Activated CD4-positive, alpha-beta T cell treated with anti-CD3 and anti-CD28 coated beads, Interleukin-2, Interleukin-4, amounts not matched to agents 100 ng/mL and 50 ng/mL, durations not matched to agents 16 hours and 8 hours (primary cell): ENCODE measurements around the gene TSPO.
"Not testable (repeated sequence)": the region's sequence is repeated elsewhere in the genome, so short reads cannot be mapped to it uniquely, and the experiment has no call there.

Source experiments
- DNase-seq: peaks from one replicate; pipeline ENCODE4 v3.0.0-alpha.2; 2020; ENCODE audit warnings: low spot score

TSPO gene

DNA sequence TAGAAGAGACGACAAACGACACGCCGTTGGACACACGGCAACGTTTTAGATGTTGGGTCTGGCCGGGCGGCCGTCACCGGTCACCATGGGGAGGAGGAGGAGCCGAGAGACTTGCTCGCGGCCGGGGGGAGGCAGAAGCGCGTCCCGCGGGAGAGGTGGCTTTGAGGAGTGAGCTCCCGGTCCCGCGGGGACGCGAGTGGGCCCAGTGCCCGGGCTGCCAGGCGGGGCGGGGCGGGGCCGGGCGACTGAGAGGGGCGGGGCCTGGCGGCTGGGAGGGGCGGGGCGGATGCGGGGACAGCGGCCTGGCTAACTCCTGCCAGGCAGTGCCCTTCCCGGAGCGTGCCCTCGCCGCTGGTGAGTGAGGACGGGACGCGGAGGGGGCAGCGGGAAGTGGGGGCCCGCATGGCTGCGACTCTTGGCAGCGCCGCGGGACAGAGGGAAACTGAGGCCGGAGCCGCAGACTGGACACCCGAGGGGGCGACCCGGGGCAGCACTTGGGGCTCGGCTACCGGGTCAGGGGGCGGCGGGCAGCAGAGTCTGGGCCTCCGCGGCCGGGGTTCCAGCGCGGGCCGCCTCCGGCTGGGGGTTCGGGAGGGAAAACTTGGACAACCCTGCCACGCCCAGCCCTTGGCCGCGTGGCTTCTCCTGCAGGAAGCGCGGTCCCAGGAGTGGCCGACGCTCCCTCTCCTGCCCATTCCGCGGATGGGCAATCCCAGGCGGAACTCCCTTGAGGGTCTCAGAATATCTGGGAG, at the start of gene TSPO:
Gene TSPO (plus strand): TSS at position 309 of the 752 bp plus-strand sequence. CDS start 7,680 bp downstream, outside the sequence.
- peak; percentile 56 for DNase-seq

DNA sequence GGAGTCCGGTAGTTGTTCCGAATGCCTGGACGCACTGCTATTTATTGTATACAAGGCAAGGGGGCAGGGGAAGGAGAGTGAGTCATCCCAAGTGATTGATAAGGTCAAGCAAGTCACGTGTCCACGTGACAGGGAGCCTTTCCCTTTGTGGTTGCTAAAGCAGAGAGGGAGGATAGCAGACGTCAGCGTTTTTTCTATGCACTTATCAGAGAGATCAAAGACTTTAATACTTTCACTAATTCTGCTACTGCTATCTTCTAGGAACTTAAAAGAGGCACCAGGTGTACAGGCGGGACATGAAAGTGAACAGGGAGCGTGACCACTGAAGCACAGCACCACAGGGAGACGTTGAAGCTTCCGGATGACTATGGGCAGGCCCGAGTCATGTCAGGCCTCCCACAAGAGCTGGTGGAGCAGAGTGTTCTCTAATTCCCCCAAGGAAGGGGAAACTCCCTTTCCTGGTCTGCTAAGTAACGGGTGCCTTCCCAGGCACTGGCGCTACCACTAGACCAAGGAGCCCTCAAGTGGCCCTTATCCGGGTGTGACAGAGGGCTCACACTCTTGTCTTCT, 47.2 kb upstream of the TSPO start:
- peak; percentile 35 for DNase-seq

DNA sequence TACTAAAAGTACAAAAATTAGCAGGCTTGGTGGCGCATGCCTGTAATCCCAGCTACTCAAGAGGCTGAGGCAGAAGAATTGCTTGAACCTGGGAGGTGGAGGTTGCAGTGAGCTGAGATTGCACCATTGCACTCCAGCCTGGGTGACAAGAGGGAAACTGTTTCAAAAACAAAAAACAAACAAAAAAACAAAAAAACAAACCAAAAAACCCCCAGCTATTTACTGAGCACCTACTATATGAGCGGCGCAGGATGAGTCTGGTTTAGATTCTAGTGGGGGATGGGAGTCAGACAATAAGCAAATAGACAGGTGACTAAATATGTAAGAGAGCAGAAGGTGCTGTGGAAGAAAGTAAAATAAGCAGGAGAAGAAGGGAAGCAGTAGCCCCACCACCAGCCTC, 46.4 kb upstream of the TSPO start:
- not testable (repeated sequence) for DNase-seq

DNA sequence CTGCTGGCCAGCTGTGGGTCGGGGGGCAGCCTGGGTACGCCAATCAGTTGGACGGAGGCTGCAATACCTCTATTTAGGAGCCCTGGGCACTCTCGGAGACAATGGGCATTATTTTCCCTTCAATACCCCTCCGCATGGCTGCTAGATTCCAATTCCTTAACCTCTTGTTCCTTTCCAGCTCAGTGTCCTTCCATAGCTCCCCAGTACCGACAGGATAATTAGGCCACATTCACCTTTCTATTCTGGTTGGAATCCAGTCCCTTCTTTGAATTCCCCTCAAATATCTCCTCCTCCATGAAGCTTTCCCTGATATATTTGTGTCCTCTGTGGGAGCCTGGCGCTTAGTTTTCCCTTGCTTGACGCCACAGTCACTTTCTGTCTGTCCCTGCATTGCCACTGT, 45.1 kb upstream of the TSPO start:
- no peak for DNase-seq

DNA sequence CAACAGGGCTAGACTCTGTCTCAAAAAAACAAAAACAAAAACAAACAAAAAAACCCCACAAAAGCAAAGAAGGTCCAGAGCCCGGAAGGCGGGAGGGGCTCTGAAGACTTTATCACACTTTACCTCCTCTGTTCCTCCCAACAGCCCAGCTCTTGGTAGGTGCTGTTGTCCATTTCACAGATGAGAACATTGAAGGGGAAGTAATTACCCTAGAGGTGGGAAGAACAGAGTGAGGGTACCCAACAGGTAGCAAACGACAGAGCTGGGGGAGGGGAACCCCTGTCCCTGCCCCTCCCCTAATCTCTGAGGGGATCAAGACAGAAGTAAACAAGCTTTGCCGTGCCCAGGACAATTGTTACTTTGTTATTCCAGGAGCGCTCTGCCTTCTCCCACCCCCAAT, 41.8 kb upstream of the TSPO start:
- DNase-seq, result no peak

DNA sequence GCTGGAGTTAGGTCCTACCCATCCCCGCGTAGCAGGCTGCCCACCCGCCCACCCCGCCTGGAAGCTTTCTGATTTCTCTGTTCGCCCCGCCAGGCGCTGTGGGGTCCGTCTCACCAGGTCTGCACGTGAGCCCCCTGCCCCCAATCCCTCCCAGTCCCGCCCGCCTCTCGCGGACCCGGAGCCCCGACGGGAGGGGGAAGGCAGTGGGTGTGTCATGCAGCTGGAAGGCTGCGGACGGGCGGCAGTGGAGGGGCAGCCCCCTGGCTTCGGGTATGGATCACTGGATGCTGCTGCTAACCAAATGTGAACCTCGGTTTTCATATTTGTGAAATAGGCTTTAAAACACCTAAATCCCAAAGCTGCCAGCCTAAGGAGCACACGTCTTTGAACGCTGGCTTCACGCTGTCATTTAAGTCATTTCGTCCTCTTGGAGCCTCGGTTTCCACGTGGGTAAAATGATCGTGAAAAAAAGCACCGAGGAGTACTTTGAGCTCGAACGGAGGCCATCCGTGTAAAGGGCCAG, 41.4 kb upstream of the TSPO start:
- DNase-seq, result no peak

DNA sequence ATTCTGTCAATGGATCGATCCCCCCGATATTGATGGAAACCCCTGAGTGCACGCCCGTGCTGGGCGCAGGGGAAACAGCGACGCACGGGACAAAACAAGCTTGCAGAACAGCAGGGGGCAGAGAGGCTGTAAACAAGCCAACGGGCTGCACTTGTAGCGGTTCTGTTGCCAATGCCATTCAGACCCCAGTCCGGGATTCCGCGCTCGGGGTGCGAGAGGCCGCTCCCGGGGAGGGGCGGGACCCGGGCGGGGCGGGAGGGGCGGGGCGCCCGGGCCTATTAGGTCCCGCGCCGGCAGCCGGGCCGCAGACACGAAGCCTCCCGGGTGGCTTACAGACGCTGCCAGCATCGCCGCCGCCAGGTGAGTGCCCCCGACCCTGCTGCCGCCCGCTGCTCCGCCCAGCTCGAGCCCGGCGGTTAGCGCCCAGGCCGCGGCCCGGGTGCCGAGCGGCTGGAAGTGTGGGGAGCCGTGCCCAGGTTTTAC, 40.9 kb upstream of the TSPO start, which contains the start of gene BIK:
Gene BIK (plus strand): TSS at position 307 of the 483 bp plus-strand sequence. CDS start 13,273 bp downstream, outside the sequence.
- DNase-seq, result peak; percentile 43

DNA sequence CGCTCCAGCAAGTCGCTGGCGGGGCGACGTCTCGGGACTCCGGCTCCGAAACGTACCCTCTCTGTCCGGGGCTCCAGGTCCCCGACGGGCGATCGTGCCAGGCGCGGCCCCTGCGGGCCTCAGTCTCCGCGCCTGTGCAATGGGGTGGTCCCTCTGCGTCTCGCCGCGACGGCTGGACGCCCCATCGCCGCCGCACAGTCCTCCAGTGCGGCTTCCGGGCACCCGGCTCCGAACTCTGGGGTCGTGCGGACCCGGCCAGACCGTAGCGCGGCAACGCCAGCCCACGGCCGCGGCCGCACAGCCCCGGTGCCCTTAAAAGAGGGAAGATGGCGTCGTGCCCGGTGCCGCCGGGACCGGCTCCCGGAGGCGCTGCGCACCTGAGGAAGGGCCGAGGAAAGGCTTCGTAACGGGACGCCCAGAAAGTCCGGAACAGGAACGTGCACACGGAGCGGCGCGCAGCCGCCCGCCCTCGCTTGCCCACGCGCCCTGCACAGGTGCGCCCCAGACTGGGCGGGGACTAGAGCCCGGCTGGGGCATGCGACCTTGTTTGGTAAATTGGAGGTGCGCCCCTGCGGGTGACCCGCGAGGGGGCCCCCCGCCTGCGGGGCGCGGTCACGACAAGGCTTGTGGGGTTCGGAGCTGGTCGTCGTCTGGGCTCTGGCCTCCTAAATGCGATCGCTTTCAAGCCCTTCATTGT, 40.3 kb upstream of the TSPO start:
- DNase-seq, result no peak

DNA sequence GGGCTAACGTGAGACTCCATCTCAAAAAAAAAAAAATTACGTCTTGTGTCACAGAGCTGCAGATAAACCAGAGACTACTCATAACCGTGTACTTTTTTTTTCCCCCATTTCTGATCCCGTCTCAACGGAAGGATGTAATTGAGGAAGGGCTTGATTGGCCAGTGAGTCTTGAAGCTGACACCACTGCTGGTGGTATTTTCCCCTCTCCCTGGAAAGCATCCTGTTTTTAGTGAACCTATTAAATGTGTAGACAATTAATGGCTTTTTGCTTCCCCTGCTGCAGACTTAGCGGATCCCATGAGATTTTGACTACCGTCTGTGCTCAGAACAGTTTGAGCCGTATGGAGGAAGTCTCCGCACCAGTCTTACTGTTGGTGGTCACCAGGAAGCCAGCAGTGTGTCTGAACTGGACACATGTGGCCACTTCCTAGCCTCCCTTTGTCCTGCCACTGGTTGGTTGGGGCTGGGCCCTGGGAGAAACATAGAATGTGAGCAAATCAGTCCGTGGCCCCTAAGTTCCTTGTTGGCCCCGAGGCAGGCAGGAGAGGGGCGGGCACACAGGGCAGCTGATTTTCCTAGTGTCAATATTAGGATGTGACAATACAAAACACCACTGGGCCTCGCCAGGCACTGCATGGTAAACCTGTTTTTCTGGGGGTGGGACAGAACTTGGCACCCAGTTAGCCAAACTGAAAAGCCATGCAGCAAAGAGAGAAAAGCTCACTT, 37.7 kb upstream of the TSPO start:
- no peak for DNase-seq

DNA sequence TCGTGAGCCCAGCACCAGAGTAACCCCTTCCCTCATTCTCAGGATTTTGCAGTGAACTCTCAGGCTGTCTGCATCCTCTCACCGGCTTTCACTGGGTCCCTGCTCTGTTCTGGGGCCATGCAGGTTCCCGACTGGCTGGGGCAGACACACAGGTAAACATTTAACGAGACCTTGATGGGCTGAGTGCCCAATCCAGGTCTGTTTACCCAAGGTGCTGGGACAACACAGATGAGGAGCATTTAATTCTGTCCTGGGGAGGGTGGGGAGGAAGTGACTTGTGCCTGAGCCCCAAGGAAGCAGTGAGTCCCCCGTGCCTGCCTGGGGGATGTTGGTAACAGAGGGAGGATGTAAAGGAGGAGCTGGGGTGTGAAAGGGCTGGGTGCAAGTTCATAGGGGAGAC, 36.4 kb upstream of the TSPO start:
- no peak for DNase-seq

DNA sequence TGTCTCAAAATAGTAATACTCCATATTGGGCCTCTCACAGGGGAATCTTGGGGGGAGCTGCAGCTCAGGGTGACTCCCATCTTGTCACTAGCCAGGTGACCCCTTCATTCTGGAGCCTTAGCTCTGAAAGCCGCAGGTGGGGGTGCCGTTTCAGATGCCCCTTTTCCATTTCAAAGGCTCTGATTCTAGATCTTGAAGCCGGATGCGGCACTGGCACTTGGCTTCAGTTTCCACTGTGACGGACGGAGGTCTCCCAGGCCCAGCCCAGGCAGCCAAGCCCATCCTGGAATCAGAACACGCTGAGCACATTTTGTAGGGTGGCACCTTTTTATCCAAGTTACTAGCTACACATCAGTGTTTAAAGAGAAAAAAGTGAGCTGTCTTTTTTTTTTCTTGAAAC, 34.4 kb upstream of the TSPO start:
- DNase-seq, result no peak

DNA sequence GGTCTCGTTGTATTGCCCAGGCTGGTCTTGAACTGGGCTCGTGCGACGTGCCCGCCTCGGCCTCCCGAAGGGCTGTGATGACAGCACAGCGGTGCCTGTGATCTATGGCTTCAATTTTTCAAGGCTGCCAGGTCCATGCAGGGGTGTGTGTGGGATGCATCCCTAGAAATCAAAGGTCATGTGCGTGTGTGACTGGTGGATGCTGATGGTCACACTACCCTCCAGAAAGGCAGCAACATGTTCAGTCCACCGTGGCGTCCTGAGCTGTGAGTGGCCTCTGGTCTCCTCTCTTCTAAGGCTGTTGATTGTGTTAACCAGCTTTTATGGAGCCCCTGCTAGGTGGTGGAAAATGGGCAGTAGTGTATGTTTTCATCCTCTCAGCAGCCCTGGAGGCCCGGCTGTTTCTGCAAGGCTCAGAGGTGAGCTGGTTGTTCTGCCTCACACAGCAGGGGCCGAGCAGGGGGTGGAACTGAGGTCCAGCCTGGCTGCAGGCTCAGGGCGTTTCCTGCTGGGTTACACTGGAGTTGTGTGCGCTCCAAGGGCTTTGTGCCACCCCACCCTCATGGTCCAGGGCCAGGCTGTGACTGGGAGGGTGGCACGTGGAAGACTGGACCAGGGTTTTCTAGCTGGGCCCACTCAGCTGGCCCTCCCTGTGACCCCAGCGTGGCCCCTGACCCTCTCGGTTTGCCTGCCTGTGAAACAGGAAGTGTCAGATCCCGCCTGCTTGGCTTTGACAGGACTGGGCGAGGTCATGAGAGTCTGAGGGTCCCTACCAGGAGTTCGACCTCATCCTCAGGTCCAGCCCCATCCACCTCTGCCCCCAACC, 33.1 kb upstream of the TSPO start:
- no peak for DNase-seq

DNA sequence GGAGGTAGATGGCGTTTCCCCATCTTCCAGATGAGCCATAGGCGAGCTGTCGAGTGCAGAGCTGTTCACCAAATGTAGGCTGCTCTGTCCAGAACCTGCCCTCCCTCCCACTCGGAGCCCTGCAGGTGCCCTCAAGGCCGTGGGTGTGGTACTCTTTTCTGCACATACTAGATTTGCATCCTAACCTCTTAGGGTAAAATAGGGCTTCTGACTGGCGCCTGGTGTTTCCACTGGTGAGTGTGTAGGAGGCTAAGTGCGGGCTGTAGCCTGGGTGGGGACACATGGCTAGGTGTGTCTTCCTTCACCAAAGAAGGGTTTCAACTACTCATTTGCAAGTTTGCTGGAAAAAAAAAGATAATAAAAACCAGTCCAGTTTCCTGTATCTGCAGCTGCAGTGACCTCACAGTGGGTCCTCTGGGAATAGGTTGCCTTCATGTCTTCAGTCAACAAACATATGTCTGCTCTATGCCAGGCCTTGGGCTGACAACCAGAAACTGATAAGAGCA, 32.4 kb upstream of the TSPO start:
- DNase-seq, result no peak

DNA sequence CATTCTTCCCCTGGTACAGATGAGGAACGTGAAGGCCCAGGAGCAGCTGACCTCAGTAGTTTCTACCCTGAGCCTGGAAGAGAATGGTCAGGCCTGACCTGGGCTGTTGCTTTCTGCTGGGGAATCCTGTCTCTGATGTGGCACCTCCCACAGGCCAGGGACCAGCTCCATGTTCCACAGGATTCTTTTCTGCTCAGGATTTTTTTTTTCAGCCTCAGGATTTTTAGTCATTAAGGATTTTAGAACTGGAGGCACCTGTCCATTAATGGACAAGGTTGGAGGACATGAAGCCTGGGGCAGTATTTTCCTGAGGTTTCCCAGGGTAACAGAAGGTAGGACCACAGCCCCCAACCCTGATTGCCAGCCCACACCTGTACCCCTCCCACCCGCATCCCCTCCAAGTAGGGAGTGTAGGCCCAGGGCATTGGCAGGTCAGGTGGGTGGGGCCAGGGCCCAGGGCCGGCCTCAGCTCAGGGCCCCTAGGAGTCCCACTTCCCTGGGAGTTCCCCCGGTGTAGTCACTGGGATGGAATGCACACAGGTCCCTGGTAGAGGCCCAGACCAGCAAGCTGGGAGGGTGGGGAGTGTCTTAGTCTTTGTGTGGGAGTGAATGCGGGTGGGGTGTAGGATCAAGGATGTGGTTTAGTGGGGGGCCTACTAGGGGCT, 24.7 kb upstream of the TSPO start:
- no peak for DNase-seq

DNA sequence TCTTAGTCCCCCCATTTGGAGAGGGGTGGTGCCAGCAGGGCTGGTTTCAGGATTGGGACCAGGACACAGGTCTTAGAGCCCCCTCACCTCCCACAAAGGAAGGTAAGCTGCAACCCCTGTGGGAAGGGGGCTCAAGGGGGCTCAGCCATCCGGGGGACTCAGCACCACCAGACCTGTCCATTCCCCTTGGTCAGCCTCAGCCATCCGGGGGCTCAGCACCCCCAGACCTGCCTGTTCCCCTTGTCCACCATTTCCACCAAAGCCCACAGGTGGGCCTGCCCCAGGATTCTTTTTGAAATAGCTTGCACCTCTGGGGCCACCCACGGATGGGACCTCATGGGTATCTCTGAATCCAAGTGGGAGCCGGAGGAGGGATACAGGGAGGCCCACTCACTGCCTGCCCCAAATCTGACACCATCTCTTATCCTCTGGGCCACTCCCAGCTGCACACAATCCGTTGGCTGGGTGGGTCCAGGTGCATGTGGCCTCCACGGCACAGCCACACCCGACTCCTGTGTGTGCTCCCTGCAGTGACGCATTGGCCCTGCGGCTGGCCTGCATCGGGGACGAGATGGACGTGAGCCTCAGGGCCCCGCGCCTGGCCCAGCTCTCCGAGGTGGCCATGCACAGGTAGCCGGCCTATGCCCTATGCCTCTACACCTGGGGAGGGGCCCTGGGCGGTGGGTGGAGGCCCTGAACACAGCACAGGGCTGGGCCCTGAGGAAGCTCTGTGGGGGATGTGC, 24.0 kb upstream of the TSPO start:
- no peak for DNase-seq

DNA sequence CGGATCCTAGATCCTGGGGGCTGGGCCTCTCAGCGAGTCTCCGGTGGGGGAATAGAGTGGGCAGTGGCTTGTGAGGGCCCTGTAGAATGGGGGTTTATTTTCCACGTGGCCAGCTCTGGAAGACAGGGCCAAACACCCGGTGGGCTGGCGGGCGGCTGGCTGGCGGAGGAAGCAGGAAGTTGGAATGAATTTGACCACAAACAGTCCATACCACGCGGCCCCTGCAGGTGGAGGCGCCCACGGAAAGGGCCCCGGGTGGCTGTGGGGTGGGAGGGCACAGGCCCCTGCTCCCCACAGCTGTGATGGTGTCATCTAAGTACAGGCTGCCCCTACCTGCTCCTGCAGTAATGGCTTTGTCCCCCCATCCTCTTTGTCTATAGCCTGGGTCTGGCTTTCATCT, 23.2 kb upstream of the TSPO start:
- DNase-seq, result no peak

DNA sequence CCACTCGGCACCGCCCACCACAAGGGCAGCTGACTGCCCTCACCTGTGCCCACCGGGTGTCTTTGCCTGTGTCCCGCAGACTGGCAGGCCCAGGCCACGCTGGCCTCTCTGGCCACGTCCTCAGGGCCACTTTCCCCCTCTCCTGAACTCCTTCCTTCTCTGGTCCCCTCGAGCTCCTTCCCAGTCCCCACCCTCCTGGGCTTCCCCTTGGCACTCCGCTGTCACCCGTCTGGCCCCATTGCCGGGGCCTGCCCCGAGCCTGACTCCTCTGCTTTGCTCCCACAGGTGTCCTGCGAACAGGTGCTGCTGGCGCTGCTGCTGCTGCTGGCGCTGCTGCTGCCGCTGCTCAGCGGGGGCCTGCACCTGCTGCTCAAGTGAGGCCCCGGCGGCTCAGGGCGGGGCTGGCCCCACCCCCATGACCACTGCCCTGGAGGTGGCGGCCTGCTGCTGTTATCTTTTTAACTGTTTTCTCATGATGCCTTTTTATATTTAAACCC, 22.4 kb upstream of the TSPO start:
- DNase-seq, result no peak

DNA sequence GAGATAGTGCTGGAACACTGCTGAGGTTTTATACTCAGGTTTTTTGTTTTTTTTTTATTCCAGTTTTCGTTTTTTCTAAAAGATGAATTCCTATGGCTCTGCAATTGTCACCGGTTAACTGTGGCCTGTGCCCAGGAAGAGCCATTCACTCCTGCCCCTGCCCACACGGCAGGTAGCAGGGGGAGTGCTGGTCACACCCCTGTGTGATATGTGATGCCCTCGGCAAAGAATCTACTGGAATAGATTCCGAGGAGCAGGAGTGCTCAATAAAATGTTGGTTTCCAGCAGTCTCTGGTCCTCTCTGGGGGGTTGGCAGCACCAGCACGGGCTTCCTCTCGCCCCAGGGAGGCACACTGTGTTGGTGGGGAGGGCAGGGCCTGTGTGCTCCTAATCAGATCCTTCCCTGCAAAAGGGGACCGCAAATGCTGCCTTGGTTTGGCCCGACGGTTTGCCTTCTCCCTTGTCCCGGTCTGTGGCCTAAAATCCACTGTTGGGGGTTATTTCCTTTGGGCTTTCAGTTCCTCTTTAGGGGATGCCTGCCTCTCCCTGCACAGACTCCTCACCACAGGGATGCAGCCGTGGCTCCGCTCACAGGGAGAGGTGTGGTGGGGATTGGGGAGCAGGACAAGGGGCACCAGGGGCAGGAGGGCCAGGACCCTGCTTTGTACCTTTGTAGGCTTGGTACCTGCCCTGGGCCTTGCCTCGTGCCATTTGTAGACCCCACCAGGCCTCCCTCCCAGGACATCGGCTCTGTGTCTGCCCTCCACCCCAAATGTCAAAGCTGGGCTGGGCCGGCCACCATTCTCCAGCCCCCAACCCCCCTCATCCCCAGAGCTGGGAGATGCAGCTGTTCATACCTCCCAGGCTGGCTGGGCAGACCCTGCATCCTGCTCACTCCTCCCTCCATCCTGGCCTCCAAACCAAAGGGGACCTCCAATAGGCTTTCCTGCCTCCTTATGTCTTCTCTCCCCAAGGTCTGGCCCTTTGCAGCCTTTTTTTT, 21.6 kb upstream of the TSPO start:
- DNase-seq, result no peak
